HG03280 (cell line): Measurements from ENCODE around the gene HOXB2.
"Not testable (repeated sequence)": the region's sequence is repeated elsewhere in the genome, so short reads cannot be mapped to it uniquely, and the experiment has no call there.

ENCODE experiments used
- ATAC-seq: cut with Tn5 transposase; IDR thresholded peaks from one replicate; pipeline ENCODE4 v1.9.1; 2021; ENCODE audit warnings: mild to moderate bottlenecking, moderate library complexity; ENCODE audit not compliant: unreplicated experiment

The HOXB2 gene

DNA sequence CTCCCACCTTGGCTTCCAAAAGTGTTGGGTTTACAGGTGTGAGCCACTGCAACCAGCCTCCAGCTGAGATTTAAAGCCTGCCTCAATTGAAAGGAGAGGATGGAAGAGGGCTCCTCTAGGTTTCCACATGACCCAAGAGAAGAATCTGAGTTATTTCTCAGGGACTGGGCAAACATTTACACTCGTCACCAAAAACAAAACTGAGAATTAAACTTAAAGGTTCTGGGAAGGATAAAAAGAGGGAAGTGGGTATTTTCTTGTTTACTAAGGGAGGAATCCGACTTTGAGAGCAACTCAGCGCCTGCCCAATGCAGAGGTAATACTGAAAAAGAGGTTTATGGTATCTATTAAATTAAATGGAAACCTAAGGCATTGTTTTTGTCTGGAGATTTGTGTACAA, 27.4 kb downstream of the HOXB2 start:
- no peak for ATAC-seq

GRCh38 chr17:48515925-48516900, 28.7 kb downstream of the HOXB2 start:
- no peak for ATAC-seq

- ATAC-seq = no peak
These were observed 30.4 kb downstream of the HOXB2 start for GRCh38 chr17:48514477-48514876.

GRCh38 chr17:48513666-48514455, 31.0 kb downstream of the HOXB2 start:
- no peak for ATAC-seq

DNA sequence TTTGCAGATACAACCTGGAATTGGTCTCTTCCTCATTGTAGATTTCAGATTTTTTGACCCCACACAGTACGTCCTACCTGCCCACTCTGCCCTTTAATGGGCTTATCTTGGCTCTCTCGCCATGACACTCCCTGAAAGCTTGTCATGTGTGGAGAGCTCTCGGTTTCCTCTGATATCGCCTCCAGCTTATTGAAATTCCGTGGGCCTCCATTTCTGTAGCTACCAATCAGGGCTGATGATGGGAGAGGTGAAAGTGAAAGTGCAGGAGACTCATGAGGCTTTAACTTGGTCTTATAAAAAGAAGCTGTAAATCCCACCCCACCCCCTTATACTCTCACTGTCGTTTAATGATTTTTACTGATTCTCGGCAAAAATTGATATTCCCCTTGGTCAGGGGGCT, 31.8 kb downstream of the HOXB2 start:
- no peak for ATAC-seq

- no peak for ATAC-seq
These were observed 33.9 kb downstream of the HOXB2 start for GRCh38 chr17:48510761-48511604.

GRCh38 chr17:48510381-48510760, 34.5 kb downstream of the HOXB2 start:
- no peak for ATAC-seq

GRCh38 chr17:48509708-48510107, 35.2 kb downstream of the HOXB2 start:
- not testable (repeated sequence) for ATAC-seq

GRCh38 chr17:48506246-48506645, 38.7 kb downstream of the HOXB2 start:
- no peak for ATAC-seq

GRCh38 chr17:48505788-48506187, 39.1 kb downstream of the HOXB2 start:
- peak; percentile 85 for ATAC-seq

DNA sequence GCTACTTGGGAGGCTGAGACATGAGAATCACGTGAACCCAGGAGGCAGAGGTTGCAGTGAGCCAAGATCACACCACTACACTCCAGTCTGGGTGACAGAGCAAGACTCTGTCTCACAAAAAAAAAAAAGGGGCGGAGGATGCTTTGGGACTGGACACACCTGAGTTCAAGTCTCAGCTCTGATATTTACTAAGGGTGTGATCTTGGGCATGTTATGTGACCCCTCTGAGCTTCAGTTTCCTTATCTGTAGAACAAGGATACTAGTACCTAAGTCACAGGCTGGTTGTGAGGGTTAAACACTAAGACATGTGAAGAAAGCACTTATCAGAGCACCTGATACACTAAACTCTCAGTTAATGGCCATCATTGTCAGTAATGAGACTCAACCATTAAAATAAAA, 40.0 kb downstream of the HOXB2 start:
- no peak for ATAC-seq

DNA sequence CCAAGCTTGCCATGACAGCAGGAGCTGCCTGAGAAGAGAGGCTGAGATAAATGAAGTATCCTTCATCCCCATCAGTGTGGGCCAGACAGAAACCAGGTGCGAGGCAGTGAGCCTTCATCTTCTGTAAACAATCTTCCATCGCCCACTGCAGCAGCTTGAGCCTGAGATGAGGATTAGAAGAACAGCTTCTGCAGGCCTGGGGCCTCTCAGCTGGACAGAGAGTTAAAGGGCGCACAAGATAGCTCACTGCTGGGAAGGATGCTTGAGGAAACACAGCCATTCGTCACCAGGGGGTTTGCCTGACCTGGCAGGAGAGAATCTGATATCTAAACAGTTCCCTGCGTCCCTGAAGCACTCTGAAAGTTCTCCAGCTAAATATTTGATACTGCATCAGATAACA, 41.2 kb downstream of the HOXB2 start:
- ATAC-seq = no peak

DNA sequence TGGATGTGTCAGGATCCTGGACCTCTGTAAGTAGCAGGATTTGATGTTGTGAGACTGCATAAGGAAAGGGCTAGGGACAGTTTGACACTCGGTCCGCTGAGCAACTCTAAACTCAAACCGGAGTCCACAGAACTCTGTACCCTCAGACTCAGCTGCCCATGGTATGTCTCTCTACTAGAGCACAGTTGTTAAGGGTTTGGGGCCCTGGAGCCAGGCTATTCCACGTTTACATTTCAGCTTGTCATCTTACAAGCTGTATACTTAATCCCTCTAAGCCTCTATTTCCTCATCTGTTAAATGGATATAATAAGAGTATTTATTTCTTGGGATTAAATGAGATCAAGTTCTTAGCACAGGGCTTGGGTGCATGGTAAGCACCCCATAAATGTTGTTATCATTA, 42.0 kb downstream of the HOXB2 start:
- ATAC-seq = no peak

DNA sequence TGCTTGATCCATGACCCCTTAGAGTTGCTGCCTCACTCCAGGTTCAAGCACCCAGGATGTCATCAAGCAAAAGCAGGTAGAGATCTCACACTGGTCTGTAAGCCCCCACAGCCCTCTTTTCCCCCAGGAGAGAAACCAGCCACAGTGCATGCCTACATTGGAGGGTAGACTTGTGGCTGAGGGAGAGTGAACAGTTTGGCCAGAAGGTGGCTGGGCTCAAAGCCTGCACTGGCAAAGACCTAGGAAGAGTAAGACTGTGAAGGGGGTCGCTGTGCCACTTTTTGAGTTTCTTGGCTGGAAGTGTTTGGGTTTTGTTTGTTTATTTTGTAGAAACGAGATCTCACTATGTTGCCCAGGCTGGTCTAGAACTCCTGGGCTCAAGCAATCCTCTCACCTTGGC, 42.6 kb downstream of the HOXB2 start:
- ATAC-seq = no peak

DNA sequence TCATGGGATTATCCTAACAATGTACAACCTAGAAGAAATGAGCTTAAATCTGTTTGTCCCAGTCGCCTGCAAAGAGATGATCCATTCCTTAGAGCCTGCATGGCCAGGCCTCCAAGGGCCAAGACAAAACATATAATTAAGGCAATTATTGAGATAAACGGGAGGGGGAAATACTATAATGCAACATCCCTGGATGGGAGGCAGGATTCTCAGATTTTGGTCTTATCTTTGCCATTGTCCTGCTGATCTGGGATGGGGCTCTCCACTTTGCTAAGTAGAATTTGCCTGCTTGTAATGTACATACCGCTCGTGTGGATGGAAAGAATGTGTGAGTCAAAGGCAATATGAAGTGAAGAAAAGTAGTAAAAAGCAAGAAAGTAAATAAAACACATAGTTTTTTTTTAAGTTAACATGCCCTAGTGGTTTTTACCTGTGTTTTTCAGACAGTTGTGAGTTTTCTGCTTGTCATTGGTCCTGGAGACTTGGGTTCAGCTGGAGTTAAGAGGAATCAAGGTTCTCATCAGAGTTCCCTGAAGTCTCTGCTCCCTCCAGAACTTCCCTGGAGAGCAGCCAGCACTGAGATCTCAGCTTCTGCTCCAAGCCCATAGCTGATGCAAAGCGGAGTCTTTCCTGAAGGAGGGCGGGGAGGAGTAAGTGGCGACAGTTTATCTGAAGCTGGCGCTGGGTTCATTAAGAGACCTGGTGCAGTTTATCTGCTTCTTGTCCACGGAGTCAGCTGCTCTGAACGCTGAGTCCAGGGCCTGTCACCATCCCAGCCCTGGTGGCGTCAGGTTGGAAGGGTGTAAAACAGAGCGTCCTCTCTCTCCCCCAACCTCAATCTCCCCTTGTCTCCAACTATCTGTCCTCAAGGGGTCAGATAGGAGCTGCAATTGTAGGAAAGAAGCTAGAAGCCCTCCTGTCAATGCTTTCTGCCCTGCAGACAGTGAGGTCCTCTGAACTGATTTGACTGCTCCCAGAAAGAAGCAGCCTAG, 44.2 kb downstream of the HOXB2 start:
- ATAC-seq = no peak

- ATAC-seq = no peak
These were observed 45.0 kb downstream of the HOXB2 start for GRCh38 chr17:48499735-48500434.

- ATAC-seq = no peak
These were observed 45.7 kb downstream of the HOXB2 start for GRCh38 chr17:48499248-48499647.

GRCh38 chr17:48498164-48498850, 46.6 kb downstream of the HOXB2 start:
- ATAC-seq = no peak

GRCh38 chr17:48497103-48497502, 47.8 kb downstream of the HOXB2 start:
- no peak for ATAC-seq
